CD4-positive, alpha-beta T cell treated with Interleukin-1 beta for 1 hour (primary cell): ENCODE data around the gene AP1M2.
"Not testable (repeated sequence)": the region's sequence is repeated elsewhere in the genome, so short reads cannot be mapped to it uniquely, and the experiment has no call there.

Experiments used
- DNase-seq, 2 donors: peaks; one replicate each; pipeline ENCODE4 v3.0.0-alpha.2; 2020 to 2022

AP1M2 gene

GRCh38 chr19:10562609-10563008 is 24.5 kb downstream of the AP1M2 start:
- no peak for DNase-seq

- no peak for DNase-seq
Observed at GRCh38 chr19:10560154-10560553, 27.0 kb downstream of the AP1M2 start.

GRCh38 chr19:10557603-10558197 is 29.4 kb downstream of the AP1M2 start:
- DNase-seq = no peak

- no peak for DNase-seq
Observed at GRCh38 chr19:10555610-10555973, 31.5 kb downstream of the AP1M2 start.

- no peak for DNase-seq
Observed at GRCh38 chr19:10554760-10555609, 32.1 kb downstream of the AP1M2 start.

GRCh38 chr19:10553943-10554381 is 33.1 kb downstream of the AP1M2 start:
- DNase-seq = peak; percentile 75 to 80

GRCh38 chr19:10553087-10553667 is 33.9 kb downstream of the AP1M2 start:
- DNase-seq = no peak

GRCh38 chr19:10552510-10553053 is 34.5 kb downstream of the AP1M2 start:
- peak in 1 of 2 donors; percentile 30 for DNase-seq

- peak; percentile 60 to 61 for DNase-seq
Observed at GRCh38 chr19:10551698-10552301, 35.3 kb downstream of the AP1M2 start.

GRCh38 chr19:10551006-10551405 is 36.1 kb downstream of the AP1M2 start:
- not testable (repeated sequence) for DNase-seq

- DNase-seq = no peak
Observed at GRCh38 chr19:10550336-10550735, 36.8 kb downstream of the AP1M2 start.

GRCh38 chr19:10549733-10550132 is 37.4 kb downstream of the AP1M2 start:
- no peak for DNase-seq

- DNase-seq = no peak
Observed at GRCh38 chr19:10548746-10549276, 38.3 kb downstream of the AP1M2 start.

GRCh38 chr19:10546817-10547216 is 40.3 kb downstream of the AP1M2 start:
- no peak for DNase-seq

- no peak for DNase-seq
Observed at GRCh38 chr19:10544753-10545251, 42.3 kb downstream of the AP1M2 start.

- peak in 1 of 2 donors; percentile 35 for DNase-seq
Observed at GRCh38 chr19:10544242-10544752, 42.8 kb downstream of the AP1M2 start.

- DNase-seq = peak; percentile 83 to 85
Observed at GRCh38 chr19:10543420-10544241, 43.5 kb downstream of the AP1M2 start, which contains the start of gene ATG4D. TSS of gene ATG4D (plus strand) at chr19:10543904. CDS start at chr19:10544091, 187 bp downstream.

- DNase-seq = no peak
Observed at GRCh38 chr19:10543059-10543419, 44.1 kb downstream of the AP1M2 start.

GRCh38 chr19:10539016-10539415 is 48.1 kb downstream of the AP1M2 start:
- not testable (repeated sequence) for DNase-seq

GRCh38 chr19:10538204-10538983 is 48.7 kb downstream of the AP1M2 start:
- no peak for DNase-seq

- DNase-seq = no peak
Observed at GRCh38 chr19:10537668-10538067, 49.4 kb downstream of the AP1M2 start.
